CD4-positive, alpha-beta T cell treated with Interleukin-15 for 1 hour (primary cell): Measurements from ENCODE around the gene WDFY4.

Experiments used
- DNase-seq: peaks from one replicate; pipeline ENCODE4 v3.0.0-alpha.2; 2020

The WDFY4 gene

GRCh38 chr10:48931188-48931587 lies 246.5 kb downstream of the WDFY4 start:
- no peak for DNase-seq

DNA sequence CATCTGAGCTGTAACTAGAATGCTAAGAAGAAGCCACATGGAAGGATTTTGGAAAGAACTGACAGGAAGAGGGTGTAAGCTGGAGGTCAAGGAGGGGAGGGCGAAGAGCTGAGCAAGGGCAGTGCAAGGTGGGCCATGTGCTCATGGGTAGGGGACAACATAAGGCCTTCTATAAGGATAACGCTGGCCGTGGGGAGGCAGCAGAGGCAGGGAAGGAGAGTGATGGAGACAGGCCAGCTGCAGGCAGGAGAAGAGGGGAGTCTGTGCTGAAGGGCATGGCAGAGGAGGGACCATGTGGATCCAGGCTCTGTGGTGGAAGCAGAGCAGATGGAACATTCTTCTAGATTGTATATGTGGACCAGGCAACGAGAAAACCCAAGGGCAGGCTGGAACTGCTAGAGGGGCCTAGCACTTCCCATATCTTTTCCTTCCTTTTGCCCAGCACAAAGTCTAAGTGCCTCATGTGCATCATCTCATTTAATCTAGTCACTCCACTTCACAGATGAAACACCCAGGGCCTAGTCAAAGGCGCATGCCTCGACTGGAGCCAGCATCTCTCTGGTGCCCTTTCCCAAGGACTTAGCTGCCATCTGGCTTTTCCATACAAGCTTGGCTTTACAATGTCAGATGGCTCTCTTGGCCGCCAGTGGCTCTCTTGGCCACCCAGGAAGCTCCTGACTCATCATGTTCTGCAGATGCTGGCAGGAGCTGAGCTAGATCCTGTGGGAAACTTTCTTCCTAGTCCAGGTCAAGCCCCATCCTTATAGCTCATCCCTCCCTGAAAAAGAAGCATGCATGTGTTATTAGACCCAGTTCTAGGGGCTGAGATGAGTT lies 248.4 kb downstream of the WDFY4 start:
- no peak for DNase-seq

DNA sequence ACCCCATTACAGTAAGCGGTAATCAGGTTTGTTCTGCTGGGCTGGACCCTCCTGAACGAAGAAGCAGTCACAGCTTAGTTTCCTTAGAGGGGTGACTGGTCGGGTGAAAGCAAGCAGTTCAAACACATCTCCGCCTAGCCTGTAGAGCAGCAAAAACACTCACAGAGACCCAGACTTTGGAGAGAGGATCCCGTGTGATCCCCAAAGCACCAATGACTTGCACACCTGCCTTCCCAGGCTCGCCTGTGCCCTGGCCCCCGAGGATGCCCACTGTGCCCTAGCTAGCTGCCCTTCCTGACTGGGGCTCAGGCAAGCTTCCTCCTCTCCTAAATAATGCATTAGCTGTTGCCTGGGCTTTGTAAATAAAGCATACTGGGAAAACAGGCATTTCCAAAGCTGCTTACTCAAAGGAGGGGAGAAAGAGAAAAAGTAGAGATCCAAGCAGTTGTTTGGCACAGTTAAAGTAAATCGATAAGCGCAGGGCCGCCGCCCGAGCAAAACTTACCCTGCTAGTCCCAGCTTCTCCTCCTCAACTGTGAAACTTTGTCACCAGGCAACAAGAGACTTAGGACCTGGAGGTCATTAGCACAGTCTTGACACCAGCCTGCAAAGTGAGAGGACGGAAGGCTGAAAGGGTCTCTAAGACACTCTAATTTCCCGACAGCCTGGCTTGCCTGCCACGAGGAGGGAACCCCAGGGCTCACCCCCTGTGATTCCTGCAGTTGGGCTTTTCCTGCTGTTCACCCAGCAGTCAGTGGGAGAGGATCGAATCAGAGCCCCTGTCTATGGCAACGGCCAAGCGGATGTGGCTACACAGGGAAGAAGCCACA lies 250.2 kb downstream of the WDFY4 start:
- no peak for DNase-seq

- DNase-seq: no peak
Observed at GRCh38 chr10:48935577-48935976, 250.9 kb downstream of the WDFY4 start.

DNA sequence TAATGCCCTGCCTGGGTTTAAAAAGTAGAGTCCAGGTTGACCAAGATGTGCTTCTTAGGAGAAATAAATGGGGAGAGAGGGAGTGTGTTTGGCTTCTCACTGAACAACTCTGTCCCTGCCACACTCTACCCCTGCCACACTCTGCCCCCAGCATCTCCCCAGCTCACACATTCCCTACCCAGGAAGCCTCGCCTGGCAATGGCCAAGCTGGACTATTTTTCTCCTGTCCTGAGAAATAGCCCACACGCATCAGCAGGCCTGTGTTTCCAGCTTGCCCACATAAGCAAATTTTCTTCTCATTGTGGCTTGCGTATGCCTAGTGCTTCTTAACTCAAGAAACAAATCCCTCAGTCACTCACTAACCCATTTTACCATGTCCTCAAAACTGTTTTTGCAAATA lies 253.1 kb downstream of the WDFY4 start:
- DNase-seq: no peak

GRCh38 chr10:48938281-48938680 lies 253.6 kb downstream of the WDFY4 start:
- DNase-seq: no peak

DNA sequence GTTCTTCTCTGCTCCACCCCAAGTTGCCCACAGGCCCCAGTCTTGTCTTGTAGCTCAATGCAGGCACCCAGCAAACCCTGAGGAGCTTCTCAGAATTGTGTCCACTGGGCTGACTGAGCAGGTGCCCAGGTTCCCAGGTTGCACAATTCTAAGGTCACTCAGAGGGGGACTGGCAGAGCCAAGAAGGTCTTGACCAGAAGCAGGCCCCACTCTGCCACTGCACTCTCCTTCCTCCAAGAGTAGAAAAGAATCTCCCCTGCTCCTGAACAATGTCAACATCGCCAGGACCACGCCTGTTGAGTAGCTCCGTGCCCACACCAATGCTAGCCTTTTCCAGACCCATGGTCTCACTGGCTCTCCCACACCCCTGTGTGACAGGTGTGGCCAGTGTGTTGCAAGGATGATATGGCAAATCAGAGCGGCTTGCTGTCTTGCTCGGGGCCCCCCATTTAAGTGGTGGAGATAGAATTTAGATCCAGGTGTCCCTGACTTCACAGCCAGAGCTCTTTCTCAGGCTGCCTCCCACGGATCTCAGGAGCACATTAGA lies 254.4 kb downstream of the WDFY4 start:
- DNase-seq: no peak

DNA sequence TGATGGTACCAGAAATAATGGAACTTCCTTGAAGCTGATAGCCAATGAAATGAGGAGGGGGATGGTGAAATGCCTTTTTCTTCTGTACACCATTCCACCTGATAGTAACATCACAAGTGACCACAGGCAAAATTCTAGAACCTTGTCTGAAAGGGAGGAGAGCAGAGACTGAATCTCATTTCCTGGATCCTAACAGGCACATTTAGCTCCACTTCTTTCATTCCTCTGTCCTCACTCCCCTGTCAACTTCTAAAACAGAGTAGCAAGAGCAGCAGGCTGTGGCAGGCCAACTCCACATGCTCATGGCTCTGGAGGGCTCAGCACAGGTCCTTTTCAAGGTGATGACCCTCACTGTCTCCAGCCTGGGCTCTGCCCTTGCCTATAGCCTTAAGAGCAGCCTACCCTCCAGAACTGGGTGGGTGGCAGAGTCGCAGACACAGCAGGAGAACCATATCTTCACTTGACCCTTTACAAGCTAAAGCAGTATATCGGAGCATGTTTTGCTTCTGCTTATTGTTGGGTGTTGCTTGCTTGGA lies 255.2 kb downstream of the WDFY4 start, which contains the start of gene LRRC18:
TSS of gene LRRC18 (minus strand) at position 51 of the 536 bp plus-strand sequence. CDS start 25,685 bp downstream, outside the sequence.
- no peak for DNase-seq

DNA sequence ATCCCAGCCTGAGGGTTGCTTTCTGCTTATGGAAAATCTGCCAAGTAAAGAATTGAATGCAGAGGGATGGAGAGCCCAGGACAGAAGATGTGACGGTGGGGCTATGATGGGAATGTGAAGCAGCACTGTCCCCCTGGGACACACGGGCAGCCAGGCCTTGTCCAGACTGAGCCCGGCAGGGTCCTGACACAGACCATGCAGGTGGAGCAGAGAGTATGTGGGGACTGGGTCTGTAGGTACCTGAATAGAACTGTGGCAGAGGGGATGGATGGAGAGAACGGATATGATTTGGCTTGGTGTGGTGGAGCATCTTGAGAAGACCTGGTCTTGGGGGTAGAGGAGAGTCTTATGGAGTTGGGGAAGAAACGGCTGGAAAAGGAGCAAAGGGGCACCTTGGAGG lies 255.7 kb downstream of the WDFY4 start:
- DNase-seq: no peak

GRCh38 chr10:48940958-48941357 lies 256.3 kb downstream of the WDFY4 start:
- DNase-seq: no peak

DNA sequence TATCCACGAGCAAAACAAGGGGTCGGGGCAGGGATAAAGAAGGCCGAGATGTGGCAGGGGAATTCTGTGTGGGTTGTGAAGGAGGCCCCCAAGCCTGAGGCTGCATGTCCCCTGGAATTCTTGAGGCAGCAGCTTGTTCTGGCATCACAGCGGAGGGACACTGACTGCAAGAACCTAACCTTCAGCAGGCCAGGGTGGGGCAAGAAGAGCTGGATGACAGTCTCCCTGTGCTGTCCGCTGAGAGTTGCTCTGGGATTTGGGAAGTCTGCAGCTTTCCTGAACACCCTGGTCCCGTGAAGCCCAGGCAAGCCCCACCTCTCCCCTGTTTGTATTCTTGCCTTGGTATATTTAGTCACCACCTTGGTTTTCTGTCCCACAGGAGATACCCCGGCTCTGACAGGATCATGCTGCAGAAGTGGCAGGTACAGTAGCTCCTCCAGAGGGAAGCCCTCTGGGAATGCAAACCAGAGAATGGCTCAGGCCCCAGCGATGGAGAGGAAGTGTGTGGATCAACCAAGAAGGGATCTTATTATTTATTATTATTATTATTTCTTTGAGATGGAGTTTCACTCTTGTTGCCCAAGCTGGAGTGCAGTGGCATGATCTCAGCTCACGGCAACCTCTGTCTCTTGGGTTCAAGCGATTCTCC lies 256.9 kb downstream of the WDFY4 start:
- DNase-seq: no peak

DNA sequence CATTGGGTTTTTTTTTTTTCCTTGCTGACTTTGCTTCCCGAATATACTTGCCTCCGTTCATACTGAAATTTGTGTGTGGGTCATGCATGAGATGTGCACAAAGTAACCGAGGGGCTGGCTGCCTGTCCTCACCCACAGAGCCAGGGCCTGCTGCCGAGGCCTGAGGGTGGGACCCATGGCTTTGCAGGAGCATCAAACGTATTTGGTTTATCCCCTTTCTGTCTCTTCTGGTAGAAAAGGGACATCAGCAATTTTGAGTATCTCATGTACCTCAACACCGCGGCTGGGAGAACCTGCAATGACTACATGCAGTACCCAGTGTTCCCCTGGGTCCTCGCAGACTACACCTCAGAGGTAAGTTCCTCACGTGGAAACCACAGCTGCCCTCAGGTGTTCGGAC lies 258.4 kb downstream of the WDFY4 start:
- no peak for DNase-seq

GRCh38 chr10:48944171-48944570 lies 259.5 kb downstream of the WDFY4 start:
- no peak for DNase-seq

- no peak for DNase-seq
Observed at GRCh38 chr10:48945441-48946130, 260.9 kb downstream of the WDFY4 start.

DNA sequence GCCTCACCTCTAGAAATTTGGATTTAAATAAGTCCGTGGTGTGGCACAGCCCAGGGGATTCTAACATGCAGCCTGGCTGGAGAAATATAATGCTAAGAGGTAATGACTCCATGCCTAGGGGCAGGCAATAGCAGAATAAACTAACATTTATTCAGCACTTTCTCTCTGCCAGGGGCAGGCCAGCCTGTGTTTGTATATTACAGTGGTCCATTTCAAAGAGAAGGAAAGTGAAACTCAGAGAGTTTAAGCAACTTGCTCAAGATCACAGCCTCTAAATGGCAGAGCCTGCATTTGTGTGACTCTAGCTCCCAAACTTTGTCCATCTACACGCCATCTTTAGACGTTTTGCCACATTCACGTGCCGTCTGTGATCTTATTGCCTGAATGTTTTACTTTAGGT lies 261.7 kb downstream of the WDFY4 start:
- DNase-seq: no peak

DNA sequence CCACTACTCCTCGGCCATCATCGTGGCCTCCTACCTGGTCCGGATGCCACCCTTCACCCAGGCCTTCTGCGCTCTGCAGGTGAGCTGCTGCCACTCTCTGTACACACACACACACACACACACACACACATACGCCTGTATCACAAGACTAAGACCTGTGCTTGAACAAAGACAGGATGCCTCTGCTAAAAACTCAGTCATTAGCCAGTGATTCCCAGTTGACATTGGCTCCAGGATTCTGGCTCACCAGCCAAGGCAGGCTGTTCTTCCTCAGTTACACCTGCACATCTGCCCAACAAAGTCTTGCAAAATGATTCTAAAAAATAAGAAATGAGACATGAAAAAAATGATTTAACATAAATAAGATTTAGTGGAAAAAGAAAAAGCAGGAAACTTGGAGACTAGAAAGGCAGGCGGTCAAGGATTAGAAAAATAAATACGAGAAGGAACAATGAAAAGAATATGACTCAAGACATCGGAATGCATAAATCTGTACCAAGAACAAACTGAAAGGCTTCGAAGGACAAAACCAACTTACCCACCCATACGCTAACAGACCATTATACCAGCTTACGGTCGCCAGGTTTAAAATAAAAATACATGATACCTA lies 262.3 kb downstream of the WDFY4 start:
- no peak for DNase-seq

DNA sequence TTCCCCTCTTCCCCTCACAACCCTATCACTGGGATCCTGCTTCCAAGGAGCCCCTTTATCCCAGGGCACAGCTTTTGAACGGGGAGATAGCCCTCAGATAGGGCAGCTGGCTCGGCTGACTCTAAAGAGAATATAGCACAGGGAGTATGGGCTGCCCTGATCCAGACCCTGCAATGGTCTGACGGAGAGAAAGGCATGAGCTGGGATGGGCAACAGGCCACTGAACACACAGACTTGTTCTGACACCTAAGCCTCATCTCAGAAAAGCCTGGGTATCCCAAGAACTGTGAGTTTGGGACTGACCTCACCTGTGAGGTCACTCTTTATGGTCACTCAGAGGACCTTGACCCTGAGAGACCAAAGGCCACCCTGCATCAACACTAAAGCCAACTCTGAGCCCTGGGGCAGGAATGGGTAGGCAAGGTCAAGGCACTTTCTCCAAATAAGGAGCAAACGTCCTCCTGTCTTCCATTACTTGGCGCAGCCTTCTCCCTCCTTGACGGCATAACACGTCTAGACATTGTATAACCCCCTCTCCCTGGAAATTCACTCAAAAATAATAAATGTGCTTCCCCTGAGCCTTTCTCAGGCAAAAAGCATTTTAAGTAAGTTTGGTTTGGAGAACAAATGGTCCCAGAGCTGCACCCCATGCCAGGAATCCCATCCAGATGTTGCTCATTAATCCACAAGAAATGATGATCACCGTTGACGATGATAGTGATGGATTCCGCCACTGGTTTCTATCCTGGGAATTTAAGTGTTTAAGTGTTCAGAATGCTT lies 263.2 kb downstream of the WDFY4 start:
- no peak for DNase-seq

- DNase-seq: no peak
Observed at GRCh38 chr10:48948470-48949037, 263.9 kb downstream of the WDFY4 start.

GRCh38 chr10:48951707-48952106 lies 267.0 kb downstream of the WDFY4 start:
- no peak for DNase-seq

DNA sequence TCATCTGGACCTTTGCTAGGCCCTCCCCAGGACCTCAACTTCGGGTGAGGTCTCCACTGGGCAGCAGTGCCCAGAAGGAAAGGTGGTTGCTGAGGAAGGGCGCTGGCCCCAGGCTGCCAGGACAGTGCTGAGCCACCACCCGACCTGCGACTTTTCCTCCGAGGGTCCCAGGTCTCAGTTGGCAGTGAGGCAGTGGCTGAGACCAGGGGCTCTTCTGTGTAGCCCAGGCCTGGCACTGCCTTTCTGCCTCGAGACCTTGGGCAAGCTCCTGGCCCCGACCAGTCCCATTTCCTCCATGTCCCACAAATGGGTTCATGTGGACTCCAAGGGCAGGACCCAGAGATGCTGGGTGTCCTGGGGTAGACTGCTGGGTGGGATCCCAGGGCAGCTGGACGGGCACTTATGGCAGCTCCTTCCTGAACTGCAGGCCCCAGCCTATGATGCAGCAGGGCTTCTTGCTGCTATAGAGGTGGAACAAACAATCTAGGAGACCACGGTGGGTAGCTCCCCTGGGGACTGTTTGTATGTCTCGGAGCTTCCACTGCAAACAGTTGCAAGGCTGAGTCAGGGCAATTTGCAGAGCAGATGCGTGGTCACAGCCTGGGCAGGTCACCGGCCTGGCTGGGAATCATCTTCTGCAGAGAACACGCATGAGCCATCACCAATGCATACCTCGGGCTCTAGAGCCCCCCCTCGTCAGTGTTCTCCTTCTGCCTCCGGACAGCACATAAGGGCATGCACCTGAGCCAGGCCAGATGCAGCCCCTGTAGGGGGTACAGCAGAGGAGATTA lies 272.9 kb downstream of the WDFY4 start:
- no peak for DNase-seq
